Endothelial cell of umbilical vein (primary cell): Measurements from ENCODE around the gene NFIC. TPM values are rescaled to one million over a fixed set of nuclear protein-coding genes. Genes with fewer than 3 reads are reported as not detected.
"Not testable (repeated sequence)": the region's sequence is repeated elsewhere in the genome, so short reads cannot be mapped to it uniquely, and the experiment has no call there.

Source experiments
- BruUV-seq: library from RNA; stranded (reverse); fragments of 400-500 nt; replicated peaks from 2 replicates; lab custom pipeline; 2021; lab: Mats Ljungman, UMichigan
- CTCF ChIA-PET: fragments of 300-600, 350-600 bp; sonication (Branson Sonifier 250); formaldehyde crosslinking; loops from one replicate; lab custom pipeline; 2021; ENCODE audit warnings: antibody characterized with exemption, inconsistent platforms; lab: Charles Lee
- POLR2A ChIA-PET: fragments of 300-600, 350-600 bp; sonication (Branson Sonifier 250); formaldehyde crosslinking; loops from one replicate; lab custom pipeline; 2021; ENCODE audit warnings: antibody characterized with exemption, inconsistent platforms; lab: Charles Lee
- DNase-seq: peaks from one replicate; pipeline ENCODE4 v3.0.0-alpha.2; 2011; ENCODE audit warnings: low read depth, low spot score
- FAIRE-seq: peaks from 2 replicates; lab custom pipeline; 2011; peaks lifted over from hg19 to GRCh38; lab: Jason Lieb, UNC
- H2AFZ ChIP-seq: 2 replicates; pipeline ENCODE4 v1.6.0; 2012; ENCODE audit warnings: low read depth, low read length, control low read depth, inconsistent platforms
- H3K27ac ChIP-seq: 2 replicates; pipeline ENCODE4 v1.5.1; 2011; ENCODE audit warnings: low read depth, mild to moderate bottlenecking, control low read depth, low read length, moderate library complexity; ENCODE audit not compliant: insufficient read depth
- H3K27me3 ChIP-seq, 2 experiments: 2 replicates each; pipeline versions ENCODE4 v1.6.0 to v1.6.1; 2011; ENCODE audit warnings: low read length in 2 of 2, mixed read lengths in 1 of 2; ENCODE audit not compliant: control insufficient read depth in 2 of 2, insufficient read depth in 2 of 2
- H3K36me3 ChIP-seq, 2 experiments: 2 replicates in 1 of 2; 3 replicates in 1 of 2; pipeline ENCODE4 v1.5.1; 2011; ENCODE audit warnings: low read length in 2 of 2, mild to moderate bottlenecking in 1 of 2, moderate library complexity in 1 of 2; ENCODE audit not compliant: control insufficient read depth in 2 of 2, insufficient read depth in 2 of 2; ENCODE audit errors: extremely low read depth in 1 of 2
- H3K4me1 ChIP-seq: 3 replicates; pipeline ENCODE4 v1.5.1; 2011; ENCODE audit warnings: mild to moderate bottlenecking, low read length; ENCODE audit not compliant: control insufficient read depth, insufficient read depth; ENCODE audit errors: extremely low read depth
- H3K4me2 ChIP-seq: 2 replicates; pipeline ENCODE4 v1.6.1; 2011; ENCODE audit warnings: low read length, control low read depth, mixed read lengths; ENCODE audit not compliant: insufficient read depth
- H3K4me3 ChIP-seq, 3 experiments: fragments of 200-600 bp in 1 of 3; sonication (generic), shearing (Covaris generic) in 1 of 3; replicated peaks in 1 of 3; 2 replicates each; pipeline ENCODE4 v1.5.1; 2011 to 2016; ENCODE audit warnings: control low read depth in 3 of 3, low read length in 3 of 3, mild to moderate bottlenecking in 2 of 3, inconsistent platforms in 1 of 3, low read depth in 1 of 3, moderate library complexity in 1 of 3; ENCODE audit not compliant: insufficient read depth in 1 of 3
- H3K79me2 ChIP-seq: 2 replicates; pipeline ENCODE4 v1.6.0; 2012; ENCODE audit warnings: low read length, inconsistent platforms; ENCODE audit not compliant: control insufficient read depth, insufficient read depth
- H3K9ac ChIP-seq: replicated peaks from 2 replicates; pipeline ENCODE3; 2011; ENCODE audit warnings: low read length, control low read depth; ENCODE audit not compliant: insufficient read depth; ENCODE audit errors: extremely low read depth
- H3K9me1 ChIP-seq: replicated peaks from 3 replicates; pipeline ENCODE4 v1.6.0; 2011; ENCODE audit warnings: mild to moderate bottlenecking, low read length; ENCODE audit not compliant: control insufficient read depth, insufficient read depth; ENCODE audit errors: extremely low read depth
- H3K9me3 ChIP-seq: replicated peaks from 2 replicates; pipeline ENCODE4 v1.5.1; 2012; ENCODE audit warnings: low read length, inconsistent platforms; ENCODE audit not compliant: control insufficient read depth, insufficient read depth
- H4K20me1 ChIP-seq: replicated peaks from 2 replicates; pipeline ENCODE3; 2011; ENCODE audit warnings: mild to moderate bottlenecking, low read length; ENCODE audit not compliant: control insufficient read depth, insufficient read depth; ENCODE audit errors: extremely low read depth
- FOS ChIP-seq: IDR thresholded peaks from 2 replicates; pipeline ENCODE4 v1.6.1; 2011; ENCODE audit warnings: mild to moderate bottlenecking, low read length, moderate library complexity, borderline replicate concordance; ENCODE audit not compliant: insufficient read depth
- POLR2A ChIP-seq: IDR thresholded peaks from 2 replicates; pipeline ENCODE4 v1.6.1; 2012; ENCODE audit warnings: low read depth, mild to moderate bottlenecking, control low read depth, low read length
- dilution Hi-C: fragments of 300-500 bp; cut with MboI; formaldehyde crosslinking; loops from one replicate; pipeline ENCODE4 v1.15.0; 2019; ENCODE audit warnings: low sequenced_read_pairs; ENCODE audit not compliant: extremely low pct_ligation_motif_present
- intact Hi-C: fragments of 100-400 bp; cut with micrococcal nuclease; formaldehyde crosslinking; loops from one replicate; pipeline ENCODE4 v1.10.0; 2022
- polyA plus RNA-seq, 4 experiments: library from polyadenylated mRNA; depleted of rRNA in 3 of 4; stranded (reverse) in 3 of 4; unstranded in 1 of 4; fragments of >200 nt; gene quantifications; 2 replicates each; pipeline versions ENCODE4 v1.2.1 to v1.2.3, GENCODE V29; 2011 to 2012; ENCODE audit warnings: missing spikeins in 1 of 4
- total RNA-seq: library from RNA; stranded (reverse); gene quantifications from 2 replicates; pipeline ENCODE4 v1.2.3, GENCODE V29; 2021
- TF ChIP-seq, protein P1 (sequence below): IDR thresholded peaks from 2 replicates; pipeline ENCODE4 v1.6.1; 2011; ENCODE audit not compliant: insufficient read depth, insufficient read length
- TF ChIP-seq, protein P2 (sequence below), 2 donors: IDR thresholded peaks; 1 replicate in 1 of 2; 2 replicates in 1 of 2; pipeline ENCODE4 v1.5.1; 2011; ENCODE audit warnings: low read length in 2 of 2, mild to moderate bottlenecking in 2 of 2, moderate library complexity in 2 of 2, control low read depth in 1 of 2, inconsistent platforms in 1 of 2, low read depth in 1 of 2; ENCODE audit not compliant: insufficient read depth in 1 of 2; ENCODE audit errors: extremely low read depth in 1 of 2

The NFIC gene
- total and polyA plus RNA-seq, 2 donors (not counting 3 experiments of a cell fraction or from before 2014, with no cell fraction given): 11.4 to 133 TPM

GRCh38 chr19:3348042-3348441 is 18.3 kb upstream of the NFIC start:
- Histone ChIP-seq H3K27me3 (no peaks in the 10 kb centered on the region), H3K79me2 (no peaks in the 10 kb centered on the region), H3K4me2 (no peak overlapping the region), H3K9me3 (no peaks in the 10 kb centered on the region), H3K4me1 (no peaks in the 10 kb centered on the region), H3K9ac (no peak overlapping the region), H3K9me1 (no peaks in the 10 kb centered on the region), H4K20me1 (no peaks in the 10 kb centered on the region), H2AFZ (no peak overlapping the region), H3K4me3 (no peak overlapping the region), H3K27ac (no peak overlapping the region), H3K36me3 (no peaks in the 10 kb centered on the region)
- BruUV-seq: no TSS peak
- no peak for DNase-seq
- dilution Hi-C loops: no loop called here
- ChIA-PET POLR2A (no interaction called here), CTCF (interaction anchor here (0.8 kb wide), 1 partner anchor 13 kb away, joined by 3 read pairs; no protein-coding TSS in a partner anchor)
- intact Hi-C loops: no loop called here
- FAIRE-seq: no peak
- TF ChIP-seq POLR2A (no peak), FOS (no peak)
- TF ChIP-seq, protein P1, sequence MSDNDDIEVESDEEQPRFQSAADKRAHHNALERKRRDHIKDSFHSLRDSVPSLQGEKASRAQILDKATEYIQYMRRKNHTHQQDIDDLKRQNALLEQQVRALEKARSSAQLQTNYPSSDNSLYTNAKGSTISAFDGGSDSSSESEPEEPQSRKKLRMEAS: no peak
- TF ChIP-seq, protein P2, sequence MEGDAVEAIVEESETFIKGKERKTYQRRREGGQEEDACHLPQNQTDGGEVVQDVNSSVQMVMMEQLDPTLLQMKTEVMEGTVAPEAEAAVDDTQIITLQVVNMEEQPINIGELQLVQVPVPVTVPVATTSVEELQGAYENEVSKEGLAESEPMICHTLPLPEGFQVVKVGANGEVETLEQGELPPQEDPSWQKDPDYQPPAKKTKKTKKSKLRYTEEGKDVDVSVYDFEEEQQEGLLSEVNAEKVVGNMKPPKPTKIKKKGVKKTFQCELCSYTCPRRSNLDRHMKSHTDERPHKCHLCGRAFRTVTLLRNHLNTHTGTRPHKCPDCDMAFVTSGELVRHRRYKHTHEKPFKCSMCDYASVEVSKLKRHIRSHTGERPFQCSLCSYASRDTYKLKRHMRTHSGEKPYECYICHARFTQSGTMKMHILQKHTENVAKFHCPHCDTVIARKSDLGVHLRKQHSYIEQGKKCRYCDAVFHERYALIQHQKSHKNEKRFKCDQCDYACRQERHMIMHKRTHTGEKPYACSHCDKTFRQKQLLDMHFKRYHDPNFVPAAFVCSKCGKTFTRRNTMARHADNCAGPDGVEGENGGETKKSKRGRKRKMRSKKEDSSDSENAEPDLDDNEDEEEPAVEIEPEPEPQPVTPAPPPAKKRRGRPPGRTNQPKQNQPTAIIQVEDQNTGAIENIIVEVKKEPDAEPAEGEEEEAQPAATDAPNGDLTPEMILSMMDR (IDR thresholded peaks at IDR 0.05; ENCODE audit: extremely low read depth in 1 of 2, insufficient read depth in 1 of 2, low read depth in 1 of 2, low read length in 2 of 2): no peak

DNA sequence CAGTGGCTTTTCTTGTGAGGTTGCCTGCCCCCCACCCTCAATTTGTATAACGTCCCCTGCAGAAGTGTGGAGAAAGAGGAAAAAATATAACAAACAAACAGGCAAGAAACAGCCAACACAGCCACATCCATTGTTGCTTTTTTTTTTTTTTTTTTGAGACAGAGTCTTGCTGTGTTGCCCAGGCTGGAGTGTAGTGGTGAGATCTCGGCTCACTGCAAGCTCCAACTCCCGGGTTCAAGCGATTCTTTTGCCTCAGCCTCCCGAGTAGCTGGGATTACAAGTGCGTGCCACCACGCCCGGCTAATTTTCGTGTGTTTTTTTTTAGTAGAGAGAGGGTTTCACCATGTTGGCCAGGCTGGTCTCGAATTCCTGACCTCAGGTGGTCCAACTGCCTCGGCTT is 17.9 kb upstream of the NFIC start:
- POLR2A ChIA-PET: not testable (repeated sequence)
- CTCF ChIA-PET: interaction anchor here (0.8 kb wide), 1 partner anchor 13 kb away, joined by 3 read pairs; no protein-coding TSS in a partner anchor

More for the DNA sequence above, 17.9 kb upstream of the NFIC start:
- dilution Hi-C loops, H3K36me3 ChIP-seq, BruUV-seq, H3K79me2 ChIP-seq, H3K9me1 ChIP-seq, H3K9me3 ChIP-seq, H4K20me1 ChIP-seq, H3K27me3 ChIP-seq, H3K9ac ChIP-seq, H3K4me3 ChIP-seq, DNase-seq, intact Hi-C loops, H3K4me1 ChIP-seq, FAIRE-seq, H3K27ac ChIP-seq, H2AFZ ChIP-seq, H3K4me2 ChIP-seq: not testable (repeated sequence)
